ENCODE measurements around the gene CFAP68.
A peak's percentile ranks its signal among the peaks of the same experiment; 100 is the strongest.

Gene CFAP68

GRCh38 chr11:111878849-111879636, at the start of gene CFAP68, which contains the start of gene FDXACB1:
CFAP68 (plus strand) TSS chr11:111879541; CDS start chr11:111879561, 20 bp downstream.
FDXACB1 (minus strand) TSS chr11:111879165; CDS start chr11:111879132, 33 bp downstream.
- H3K27ac Mint-ChIP-seq = peak within 1 kb of the TSS; percentile 99

GRCh38 chr11:111833524-111833923, 45.8 kb upstream of the CFAP68 start:
- Mint-ChIP-seq H3K4me1 (ENCODE audit: low read depth) (peaks cover 11% of the 10 kb centered on the region), H3K27ac (no peak overlapping the region), H3K4me3 (no peak overlapping the region), H3K27me3 (ENCODE audit: low read depth) (no peaks in the 10 kb centered on the region), H3K36me3 (ENCODE audit: low read depth) (peaks cover 28% of the 10 kb centered on the region), H3K9me3 (no peaks in the 10 kb centered on the region)

More at GRCh38 chr11:111878849-111879636, at the start of gene CFAP68, which contains the start of gene FDXACB1:
- Mint-ChIP-seq H3K36me3 (ENCODE audit: low read depth) (peaks cover 7% of the 10 kb centered on the region), H3K27me3 (ENCODE audit: low read depth) (no peaks in the 10 kb centered on the region), H3K4me1 (ENCODE audit: low read depth) (peaks cover 15% of the 10 kb centered on the region), H3K4me3 (peak within 1 kb of the TSS; percentile 94), H3K9me3 (peaks cover 3% of the 10 kb centered on the region)

- no peak overlapping the region for H3K4me3 Mint-ChIP-seq
- H3K27ac Mint-ChIP-seq = no peak overlapping the region
- peaks cover 30% of the 10 kb centered on the region for H3K36me3 Mint-ChIP-seq (ENCODE audit: low read depth)
- no peaks in the 10 kb centered on the region for H3K9me3 Mint-ChIP-seq
- no peaks in the 10 kb centered on the region for H3K27me3 Mint-ChIP-seq (ENCODE audit: low read depth)
- H3K4me1 Mint-ChIP-seq (ENCODE audit: low read depth) = peaks cover 11% of the 10 kb centered on the region
Observed at GRCh38 chr11:111834432-111835163, 44.7 kb upstream of the CFAP68 start.

- Mint-ChIP-seq H3K4me1 (ENCODE audit: low read depth) (peaks cover 11% of the 10 kb centered on the region), H3K27me3 (ENCODE audit: low read depth) (no peaks in the 10 kb centered on the region), H3K4me3 (no peak overlapping the region), H3K36me3 (ENCODE audit: low read depth) (peaks cover 26% of the 10 kb centered on the region), H3K27ac (no peak overlapping the region), H3K9me3 (no peaks in the 10 kb centered on the region)
Observed at GRCh38 chr11:111835665-111836064, 43.7 kb upstream of the CFAP68 start.

- Mint-ChIP-seq H3K4me3 (no peak overlapping the region), H3K4me1 (ENCODE audit: low read depth) (peaks cover 11% of the 10 kb centered on the region), H3K9me3 (no peaks in the 10 kb centered on the region), H3K27ac (no peak overlapping the region), H3K27me3 (ENCODE audit: low read depth) (no peaks in the 10 kb centered on the region), H3K36me3 (ENCODE audit: low read depth) (peaks cover 26% of the 10 kb centered on the region)
Observed at GRCh38 chr11:111836162-111836561, 43.2 kb upstream of the CFAP68 start.

- H3K27ac Mint-ChIP-seq = no peak overlapping the region
- peaks cover 30% of the 10 kb centered on the region for H3K36me3 Mint-ChIP-seq (ENCODE audit: low read depth)
Observed at GRCh38 chr11:111836721-111837120, 42.6 kb upstream of the CFAP68 start.

GRCh38 chr11:111837366-111837891, 41.9 kb upstream of the CFAP68 start:
- peaks cover 30% of the 10 kb centered on the region for H3K36me3 Mint-ChIP-seq (ENCODE audit: low read depth)
- H3K27ac Mint-ChIP-seq = no peak overlapping the region
- peaks cover 11% of the 10 kb centered on the region for H3K4me1 Mint-ChIP-seq (ENCODE audit: low read depth)
- no peaks in the 10 kb centered on the region for H3K27me3 Mint-ChIP-seq (ENCODE audit: low read depth)
- H3K9me3 Mint-ChIP-seq = no peaks in the 10 kb centered on the region
- H3K4me3 Mint-ChIP-seq = no peak overlapping the region

More at GRCh38 chr11:111836721-111837120, 42.6 kb upstream of the CFAP68 start:
- no peaks in the 10 kb centered on the region for H3K9me3 Mint-ChIP-seq
- H3K4me3 Mint-ChIP-seq = no peak overlapping the region
- peaks cover 11% of the 10 kb centered on the region for H3K4me1 Mint-ChIP-seq (ENCODE audit: low read depth)
- H3K27me3 Mint-ChIP-seq (ENCODE audit: low read depth) = no peaks in the 10 kb centered on the region

GRCh38 chr11:111838054-111838453, 41.3 kb upstream of the CFAP68 start:
- no peaks in the 10 kb centered on the region for H3K9me3 Mint-ChIP-seq
- peaks cover 30% of the 10 kb centered on the region for H3K36me3 Mint-ChIP-seq (ENCODE audit: low read depth)
- H3K27ac Mint-ChIP-seq = no peak overlapping the region
- H3K4me1 Mint-ChIP-seq (ENCODE audit: low read depth) = peaks cover 11% of the 10 kb centered on the region
- H3K27me3 Mint-ChIP-seq (ENCODE audit: low read depth) = no peaks in the 10 kb centered on the region
- H3K4me3 Mint-ChIP-seq = no peak overlapping the region

- Mint-ChIP-seq H3K4me1 (ENCODE audit: low read depth) (peaks cover 11% of the 10 kb centered on the region), H3K27ac (no peak overlapping the region), H3K36me3 (ENCODE audit: low read depth) (peaks cover 28% of the 10 kb centered on the region), H3K27me3 (ENCODE audit: low read depth) (no peaks in the 10 kb centered on the region), H3K4me3 (no peak overlapping the region), H3K9me3 (no peaks in the 10 kb centered on the region)
Observed at GRCh38 chr11:111840143-111840542, 39.2 kb upstream of the CFAP68 start.

- Mint-ChIP-seq H3K36me3 (ENCODE audit: low read depth) (peaks cover 24% of the 10 kb centered on the region), H3K27ac (no peak overlapping the region), H3K4me3 (no peak overlapping the region), H3K27me3 (ENCODE audit: low read depth) (no peaks in the 10 kb centered on the region), H3K9me3 (no peaks in the 10 kb centered on the region), H3K4me1 (ENCODE audit: low read depth) (peaks cover 11% of the 10 kb centered on the region)
Observed at GRCh38 chr11:111841370-111842053, 37.8 kb upstream of the CFAP68 start.

GRCh38 chr11:111843661-111844060, 35.7 kb upstream of the CFAP68 start:
- no peak overlapping the region for H3K27ac Mint-ChIP-seq
- H3K27me3 Mint-ChIP-seq (ENCODE audit: low read depth) = no peaks in the 10 kb centered on the region
- no peaks in the 10 kb centered on the region for H3K4me1 Mint-ChIP-seq (ENCODE audit: low read depth)
- H3K9me3 Mint-ChIP-seq = no peaks in the 10 kb centered on the region
- peaks cover 22% of the 10 kb centered on the region for H3K36me3 Mint-ChIP-seq (ENCODE audit: low read depth)
- no peak overlapping the region for H3K4me3 Mint-ChIP-seq

GRCh38 chr11:111845276-111846028, 33.9 kb upstream of the CFAP68 start:
- peaks cover 28% of the 10 kb centered on the region for H3K36me3 Mint-ChIP-seq (ENCODE audit: low read depth)
- peaks cover 1% of the 10 kb centered on the region for H3K4me1 Mint-ChIP-seq (ENCODE audit: low read depth)
- no peaks in the 10 kb centered on the region for H3K9me3 Mint-ChIP-seq
- H3K27me3 Mint-ChIP-seq (ENCODE audit: low read depth) = no peaks in the 10 kb centered on the region
- no peak overlapping the region for H3K27ac Mint-ChIP-seq
- no peak overlapping the region for H3K4me3 Mint-ChIP-seq

GRCh38 chr11:111846063-111846462, 33.3 kb upstream of the CFAP68 start:
- Mint-ChIP-seq H3K4me1 (ENCODE audit: low read depth) (peaks cover 1% of the 10 kb centered on the region), H3K27ac (no peak overlapping the region), H3K27me3 (ENCODE audit: low read depth) (no peaks in the 10 kb centered on the region), H3K9me3 (no peaks in the 10 kb centered on the region), H3K36me3 (ENCODE audit: low read depth) (peaks cover 28% of the 10 kb centered on the region), H3K4me3 (no peak overlapping the region)

- H3K27me3 Mint-ChIP-seq (ENCODE audit: low read depth) = no peaks in the 10 kb centered on the region
- no peak overlapping the region for H3K27ac Mint-ChIP-seq
- H3K4me3 Mint-ChIP-seq = no peak overlapping the region
- peaks cover 1% of the 10 kb centered on the region for H3K4me1 Mint-ChIP-seq (ENCODE audit: low read depth)
- no peaks in the 10 kb centered on the region for H3K9me3 Mint-ChIP-seq
- H3K36me3 Mint-ChIP-seq (ENCODE audit: low read depth) = peaks cover 25% of the 10 kb centered on the region
Observed at GRCh38 chr11:111846636-111847035, 32.7 kb upstream of the CFAP68 start.
